Measurements from ENCODE around the gene AGL. TPM values are rescaled to one million over a fixed set of nuclear protein-coding genes. Genes with fewer than 3 reads are reported as not detected.

The AGL gene
- total and polyA plus RNA-seq, 2 of the 4 experiments (the other 2 are of a cell fraction) = 2.4 to 7.0 TPM

GRCh38 chr1:99943223-99943794 is 93.1 kb downstream of the AGL start:
- H3K4me3 ChIP-seq (ENCODE audit: insufficient read depth, low read depth, low read length) = no peak overlapping the region
- no peaks in the 10 kb centered on the region for H3K4me1 ChIP-seq (ENCODE audit: control insufficient read depth, insufficient read depth, low read length)
- dilution Hi-C loops (cut with HindIII; ENCODE audit: low sequenced_read_pairs, unreplicated experiment) = no loop called here
- no peak overlapping the region for H3K18ac ChIP-seq (ENCODE audit: low read depth, low read length)
- H3K27me3 ChIP-seq (ENCODE audit: control insufficient read depth, insufficient read depth, low read length) = no peaks in the 10 kb centered on the region; the same call in 1 of the 2 replicates
- no peak overlapping the region for H2AK9ac ChIP-seq (replicated peaks; ENCODE audit: low read depth, low read length, poor library complexity)
- DNase-seq (peak; percentile 38), ATAC-seq (ENCODE audit: low read depth) (0 out of 2 replicates have a peak, but pooled peaks have one; percentile 35)
- no peak overlapping the region for H2AK5ac ChIP-seq (ENCODE audit: low read depth, low read length)
- CTCF ChIA-PET = no interaction called here
- no peak overlapping the region for H3K23ac ChIP-seq (ENCODE audit: low read depth, low read length)
- no peaks in the 10 kb centered on the region for H3K79me1 ChIP-seq (ENCODE audit: low read depth in 1 of 2, low read length in 2 of 2)
- H2BK15ac ChIP-seq (ENCODE audit: low read depth, low read length) = no peak overlapping the region
- H4K5ac ChIP-seq (ENCODE audit: low read depth, low read length) = no peak overlapping the region
- no peak overlapping the region for H3K4ac ChIP-seq (ENCODE audit: low read depth, low read length)
- H3K4me2 ChIP-seq (ENCODE audit: low read depth, low read length) = no peak overlapping the region
- no peak overlapping the region for H4K91ac ChIP-seq (ENCODE audit: insufficient read depth, low read depth, low read length)
- POLR2A ChIA-PET (ENCODE audit: unreplicated experiment) = no interaction called here
- no peak overlapping the region for H2BK120ac ChIP-seq (ENCODE audit: low read depth, low read length)
- no peak overlapping the region for H3K14ac ChIP-seq (replicated peaks; ENCODE audit: low read depth, low read length)
- BruUV-seq (replicated peaks) = no TSS peak
- no peak overlapping the region for H3K27ac ChIP-seq (ENCODE audit: insufficient read depth, low read length)
- no peaks in the 10 kb centered on the region for H3K36me3 ChIP-seq (ENCODE audit: control insufficient read depth, insufficient read depth, low read length)
- WGBS, 2 experiments (ENCODE audit: extremely low coverage in 2 of 2, insufficient read length in 1 of 2) = 55% methylated on average over 3 of the region's 7 CpGs; no CpG with 5 or more reads in 1 of the 2 experiments
- no peaks in the 10 kb centered on the region for H3K9me3 ChIP-seq (ENCODE audit: control insufficient read depth, insufficient read depth, low read length)
- H2BK20ac ChIP-seq (ENCODE audit: low read depth, low read length) = no peak overlapping the region
- TF ChIP-seq NFE2L2 (IDR thresholded peaks at IDR 0.05; ENCODE audit: low read depth, low read length) = peak; percentile 90
- no peak for TF ChIP-seq CEBPB (IDR thresholded peaks at IDR 0.05; ENCODE audit: low read depth, low read length)
- TF ChIP-seq POLR2A (IDR thresholded peaks at IDR 0.05; ENCODE audit: low read depth, low read length) = no peak
- TF ChIP-seq MAFK (IDR thresholded peaks at IDR 0.05; ENCODE audit: low read depth, low read length) = 0 out of 2 replicates have a peak, but pooled peaks have one; percentile 5
- no peak for TF ChIP-seq USF2 (IDR thresholded peaks at IDR 0.05; ENCODE audit: low read depth, low read length)
- H4K20me1 ChIP-seq (ENCODE audit: insufficient read depth, low read length) = no peaks in the 10 kb centered on the region
- no peak overlapping the region for H3K56ac ChIP-seq (ENCODE audit: extremely low read depth, insufficient read depth, low read length)
- in situ Hi-C loops (cut with MboI; ENCODE audit: low sequenced_read_pairs) = no loop called here
- no peak overlapping the region for H3K9ac ChIP-seq (ENCODE audit: low read depth, low read length)
- intact Hi-C loops (cut with micrococcal nuclease) = no loop called here
- no peak overlapping the region for H2BK5ac ChIP-seq (ENCODE audit: low read depth, low read length, poor library complexity, severe bottlenecking)
- peak overlapping the region; percentile 24 for H2AFZ ChIP-seq (replicated peaks; ENCODE audit: low read length, poor library complexity)
- no peaks in the 10 kb centered on the region for H3K9me1 ChIP-seq (ENCODE audit: insufficient read depth, low read length)
- H4K8ac ChIP-seq (ENCODE audit: low read depth in 2 of 2, low read length in 2 of 2) = no peak overlapping the region

Measured in IMR-90 (cell line).